G401.6 (cell line): ENCODE results near the gene MAPK7.

Experiments
- FAIRE-seq: peaks from 2 replicates; lab custom pipeline; 2012; peaks lifted over from hg19 to GRCh38; lab: Jason Lieb, UNC

Gene MAPK7

DNA sequence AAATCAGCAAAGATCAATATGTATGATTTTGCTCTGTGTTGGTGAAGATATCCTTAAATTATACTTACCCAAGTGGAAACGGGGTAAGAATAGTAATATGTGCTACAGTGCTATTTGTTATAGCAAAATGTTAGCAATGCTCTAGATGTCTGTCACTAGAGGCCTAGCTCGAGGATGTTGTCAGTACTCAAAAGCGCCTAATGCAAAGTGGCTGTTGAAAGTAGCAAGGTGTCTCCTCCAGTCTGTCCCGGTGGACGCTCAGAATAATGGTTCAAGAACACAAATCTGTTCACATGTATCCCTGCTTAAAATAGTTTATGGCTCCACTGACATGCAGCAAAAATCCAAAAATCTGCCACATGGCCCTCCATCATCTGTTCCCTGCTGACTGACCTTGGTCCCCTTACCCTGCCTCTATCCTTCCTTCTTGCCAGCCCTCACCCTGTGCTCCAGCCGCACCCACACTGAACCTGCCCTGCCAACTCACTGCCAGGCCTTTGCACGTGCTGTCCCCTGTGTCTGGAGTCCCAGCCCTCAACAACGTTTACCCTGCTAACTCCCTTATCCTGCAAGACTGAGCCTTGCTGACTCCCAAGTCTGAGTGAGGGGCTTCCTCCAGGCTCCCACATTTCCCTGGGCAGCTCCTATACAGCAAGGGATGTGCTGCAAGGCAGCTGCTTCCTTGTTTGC is 23.2 kb downstream of the MAPK7 start:
- no peak for FAIRE-seq

GRCh38 chr17:19402171-19402570 is 23.9 kb downstream of the MAPK7 start:
- FAIRE-seq: no peak

GRCh38 chr17:19403021-19403420 is 24.7 kb downstream of the MAPK7 start:
- FAIRE-seq: no peak

DNA sequence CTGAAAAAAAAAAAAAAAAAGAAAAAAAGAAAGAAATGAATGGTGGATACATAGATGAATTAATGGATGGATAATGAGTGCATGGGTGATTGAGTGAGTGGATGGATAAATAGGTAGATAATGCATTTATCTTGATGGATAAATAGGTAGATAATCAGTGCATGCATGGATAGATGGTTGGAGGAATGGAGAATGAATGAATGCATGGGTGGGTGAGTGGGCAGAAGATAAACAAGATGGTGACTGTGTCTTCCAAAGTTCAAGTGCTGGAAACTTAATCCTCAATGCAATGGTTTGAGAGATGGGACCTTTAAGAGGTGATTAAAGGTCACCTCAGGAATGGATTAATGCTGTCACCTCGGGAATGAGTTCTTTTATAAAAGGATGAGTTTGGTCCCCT is 26.0 kb downstream of the MAPK7 start:
- FAIRE-seq: no peak

DNA sequence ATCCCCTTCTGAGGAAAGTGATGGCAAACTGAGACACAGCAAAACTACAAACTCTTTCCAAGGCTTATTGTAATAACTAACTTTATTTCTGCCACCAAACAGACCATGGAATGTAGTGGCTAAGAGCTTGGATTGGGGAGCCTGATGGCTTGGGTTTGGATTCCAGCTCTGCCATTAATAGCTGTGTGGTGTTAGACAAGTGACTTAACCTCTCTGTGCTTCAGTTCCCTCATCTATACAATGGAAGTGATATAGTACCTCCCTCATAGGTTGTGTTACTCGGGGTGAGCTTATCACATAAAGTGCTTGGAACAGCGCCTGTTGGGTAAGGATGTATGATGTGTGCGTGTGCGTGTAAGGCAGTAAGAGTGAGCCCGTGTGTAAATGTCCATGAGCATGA is 26.8 kb downstream of the MAPK7 start:
- FAIRE-seq: no peak

DNA sequence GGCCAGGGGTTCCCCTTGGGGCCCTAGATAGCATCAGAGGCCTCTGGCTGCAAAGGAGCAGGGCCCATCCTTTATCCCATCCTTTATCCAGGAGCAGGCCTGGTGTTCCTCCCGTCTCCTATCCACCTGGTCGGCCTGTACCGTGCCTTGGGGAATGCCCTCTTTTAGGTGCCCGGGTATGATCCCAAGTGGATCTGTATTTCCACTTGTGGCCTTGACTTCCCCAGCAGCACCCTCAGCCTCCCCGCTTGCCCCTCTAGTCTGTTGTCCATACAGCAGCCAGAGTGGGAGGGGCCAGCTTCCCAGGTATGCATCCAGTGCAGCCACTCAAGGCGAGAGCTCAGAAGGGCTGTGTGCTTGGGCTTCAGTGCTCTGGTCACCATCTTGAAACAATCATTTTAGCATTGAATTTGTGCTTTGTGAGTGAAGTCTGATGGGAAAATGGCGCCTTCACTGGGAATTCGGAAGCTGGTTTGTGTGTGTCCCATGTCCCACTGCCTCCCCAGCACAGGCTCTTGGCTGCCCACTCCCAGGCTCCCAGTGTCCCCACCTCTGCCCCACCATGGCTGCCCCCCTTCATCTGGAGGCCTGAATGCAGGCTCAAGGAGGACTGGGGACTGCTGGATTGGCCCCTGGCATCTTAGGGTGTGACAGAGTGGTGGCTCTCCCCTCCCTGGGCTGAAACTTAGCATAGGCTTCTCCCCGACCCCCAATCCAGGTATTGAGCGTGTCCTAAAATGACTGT is 29.5 kb downstream of the MAPK7 start:
- no peak for FAIRE-seq

GRCh38 chr17:19408346-19408710 is 30.0 kb downstream of the MAPK7 start:
- no peak for FAIRE-seq

- FAIRE-seq: no peak
Measured at GRCh38 chr17:19409066-19409465, 30.8 kb downstream of the MAPK7 start.

GRCh38 chr17:19409509-19409908 is 31.2 kb downstream of the MAPK7 start:
- FAIRE-seq: no peak

DNA sequence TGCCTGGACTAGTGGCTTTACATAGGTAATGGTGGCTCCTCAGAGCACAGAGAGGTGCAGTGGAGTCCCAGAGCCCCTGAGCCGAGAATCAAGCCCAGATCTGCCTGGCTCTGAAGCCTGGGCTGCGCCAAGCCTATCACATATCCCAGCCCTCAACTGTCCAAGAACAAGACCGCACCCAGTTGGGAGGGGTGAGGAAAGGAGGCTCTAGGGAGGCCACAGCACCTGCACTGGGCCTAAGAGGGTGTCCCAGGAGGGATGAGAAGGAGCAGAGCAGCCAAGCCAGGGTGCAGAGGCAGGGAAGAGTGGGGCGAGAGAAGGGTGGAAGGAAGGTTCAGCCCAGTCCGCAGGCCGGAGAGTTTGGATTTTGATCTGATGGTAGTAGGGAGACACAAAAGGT is 31.8 kb downstream of the MAPK7 start:
- no peak for FAIRE-seq

DNA sequence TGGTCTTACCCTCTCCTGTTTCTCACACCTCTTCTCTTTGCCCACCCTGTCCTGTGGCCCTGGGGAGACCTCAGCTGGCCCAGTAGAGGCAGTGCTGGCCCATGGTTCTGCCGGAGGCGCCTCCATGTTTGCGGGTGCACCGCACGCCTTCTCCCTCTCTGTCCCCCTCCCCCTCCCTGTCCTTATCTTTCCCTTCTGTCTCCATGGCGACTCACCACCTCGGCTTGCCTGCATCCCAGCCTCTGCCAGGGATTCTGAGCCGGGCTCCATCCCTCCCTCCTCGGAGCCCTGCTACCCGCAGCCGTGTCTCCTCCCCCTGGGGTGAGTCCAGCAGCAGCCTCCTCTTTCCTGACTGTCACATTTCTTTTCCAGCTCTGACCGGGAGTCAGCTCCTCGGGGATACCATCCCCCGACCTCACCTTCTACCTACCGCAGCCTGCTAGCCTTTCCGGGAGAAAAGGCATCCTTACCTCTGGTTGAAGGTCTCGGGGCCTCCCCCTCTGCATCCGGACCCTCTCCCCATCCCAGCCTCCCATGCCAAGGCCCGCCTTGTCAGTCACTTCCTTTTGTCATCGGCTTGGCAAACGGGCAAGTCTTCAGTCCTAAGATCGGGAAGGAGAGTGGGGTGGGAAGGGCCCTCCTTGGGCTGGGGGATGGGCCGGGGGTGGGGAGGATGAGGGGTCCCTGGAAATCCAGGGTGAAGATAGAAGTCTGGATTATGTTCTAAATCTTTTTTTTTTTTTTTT is 32.8 kb downstream of the MAPK7 start, which contains the start of gene RNF112:
Gene RNF112, plus strand, starts transcription at position 358 of the 746 bp plus-strand sequence. Its CDS starts 177 bp downstream, at position 535.
- no peak for FAIRE-seq

DNA sequence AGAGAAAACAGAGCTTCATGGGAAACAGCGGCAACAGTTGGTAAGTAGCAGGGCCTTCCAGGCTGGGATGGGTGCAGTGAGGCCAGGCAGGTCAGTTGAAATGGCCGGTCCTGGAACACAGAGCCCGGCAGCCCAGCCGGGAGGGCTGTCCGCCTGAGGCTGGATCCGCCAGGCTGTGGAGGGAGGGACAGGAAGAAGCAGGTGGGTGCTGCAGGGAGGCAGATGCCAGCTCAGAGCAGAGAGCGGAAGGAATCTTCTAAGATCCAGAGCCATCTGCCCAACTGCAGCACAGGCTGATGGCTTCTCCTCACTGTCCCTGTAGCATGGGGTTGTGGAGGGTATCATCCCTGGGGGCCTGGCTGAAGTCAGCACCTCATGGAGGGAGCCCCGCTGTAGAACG is 33.3 kb downstream of the MAPK7 start:
- no peak for FAIRE-seq

GRCh38 chr17:19412510-19412909 is 34.2 kb downstream of the MAPK7 start:
- no peak for FAIRE-seq

- no peak for FAIRE-seq
Measured at GRCh38 chr17:19412984-19413383, 34.7 kb downstream of the MAPK7 start.

- FAIRE-seq: no peak
Measured at GRCh38 chr17:19413761-19414160, 35.5 kb downstream of the MAPK7 start.

GRCh38 chr17:19414396-19415280 is 36.3 kb downstream of the MAPK7 start:
- FAIRE-seq: no peak

- no peak for FAIRE-seq
Measured at GRCh38 chr17:19415311-19415710, 37.0 kb downstream of the MAPK7 start.

DNA sequence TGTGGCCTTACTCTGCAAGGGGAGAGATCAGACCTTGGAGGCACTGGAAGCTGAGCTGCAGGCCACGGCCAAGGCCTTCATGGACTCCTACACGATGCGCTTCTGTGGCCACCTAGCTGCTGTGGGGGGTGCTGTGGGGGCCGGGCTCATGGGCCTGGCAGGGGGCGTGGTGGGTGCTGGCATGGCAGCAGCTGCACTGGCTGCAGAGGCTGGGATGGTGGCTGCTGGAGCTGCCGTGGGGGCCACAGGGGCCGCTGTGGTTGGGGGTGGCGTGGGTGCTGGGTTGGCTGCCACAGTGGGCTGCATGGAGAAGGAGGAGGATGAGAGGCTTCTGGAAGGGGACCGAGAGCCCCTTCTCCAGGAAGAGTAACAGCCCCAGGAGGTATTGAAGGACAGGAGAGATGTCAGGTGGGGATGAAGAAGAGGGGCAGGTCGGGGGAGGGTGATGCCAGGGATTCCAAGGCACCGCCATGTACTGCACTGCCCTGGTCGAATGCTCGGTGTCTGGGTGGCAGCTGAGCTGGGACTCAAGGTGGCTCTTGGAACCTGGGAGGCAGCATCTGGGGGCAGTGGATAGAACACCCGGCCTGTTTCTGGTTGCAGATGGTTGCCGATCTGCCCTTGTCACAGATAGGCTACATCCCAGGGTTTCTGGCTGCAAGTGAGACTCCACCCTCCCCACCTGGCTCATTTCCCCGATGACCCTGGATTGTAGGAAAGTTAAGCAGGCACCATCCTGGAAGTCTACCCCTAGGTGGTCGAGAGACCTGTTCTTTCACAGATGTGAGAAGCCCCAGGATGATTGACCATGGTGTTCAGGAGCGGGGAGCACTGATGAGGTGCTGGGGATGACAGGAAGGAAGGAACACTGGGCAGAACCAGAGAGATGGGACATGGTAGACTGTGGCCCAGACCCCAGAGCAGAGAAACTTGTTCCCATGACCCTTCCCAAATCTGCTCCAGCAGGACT is 37.8 kb downstream of the MAPK7 start:
- no peak for FAIRE-seq

DNA sequence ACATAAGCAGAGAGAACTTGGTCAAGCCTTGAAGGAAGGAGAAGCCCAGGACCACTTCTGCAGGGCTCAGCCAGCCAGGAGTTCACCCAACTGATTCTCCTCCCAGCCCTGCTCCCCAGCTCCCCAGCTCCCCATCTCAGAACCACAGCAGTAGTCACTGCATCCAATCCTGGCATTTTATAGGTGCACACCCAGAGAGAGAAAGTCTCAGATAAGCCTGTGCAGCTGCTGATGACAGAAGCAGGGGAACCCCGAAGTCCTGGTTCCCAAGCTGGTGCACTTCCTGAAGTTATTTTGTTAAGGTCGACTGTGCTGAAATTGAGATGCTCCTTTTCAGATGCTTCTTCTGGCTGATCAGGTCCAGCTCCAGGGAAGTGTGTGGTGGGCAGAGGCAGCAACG is 39.3 kb downstream of the MAPK7 start:
- no peak for FAIRE-seq

DNA sequence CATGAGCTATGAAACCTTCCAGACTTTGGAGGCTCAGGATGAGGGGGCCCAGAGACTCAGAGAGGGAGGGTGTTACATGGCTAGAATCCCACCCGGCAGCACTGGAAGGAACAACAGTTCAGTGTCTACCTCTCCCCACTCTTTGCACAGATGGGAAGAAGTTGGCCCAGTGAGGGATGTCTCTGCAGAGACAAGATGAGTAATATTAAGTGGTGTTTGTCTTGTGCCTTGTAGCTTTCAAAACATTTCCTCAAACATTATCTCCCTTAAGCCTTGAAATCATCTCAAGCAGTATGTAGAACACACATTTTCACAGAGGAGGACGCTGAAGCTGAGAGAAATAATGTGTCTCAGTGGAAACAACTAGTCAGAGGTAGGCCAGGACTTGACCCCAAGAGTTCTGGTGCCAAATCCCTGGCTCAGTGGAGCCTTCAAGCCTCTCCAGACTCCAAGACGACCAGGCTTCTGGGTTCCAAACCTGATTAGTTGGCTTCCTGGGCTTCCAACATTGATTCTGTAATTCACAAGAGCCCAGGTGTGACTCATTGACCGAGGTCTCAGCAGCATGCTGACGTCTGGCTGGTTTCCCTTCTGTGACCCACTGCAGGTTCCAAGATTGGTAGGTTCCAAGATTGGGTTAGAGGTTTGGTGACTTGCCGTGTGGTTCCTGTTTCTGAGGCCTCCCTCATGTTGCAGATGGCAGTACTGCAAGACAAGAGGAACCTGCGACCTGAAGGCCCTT is 40.1 kb downstream of the MAPK7 start:
- no peak for FAIRE-seq
